ENCODE data around the gene SLC28A1. TPM values are rescaled to one million over a fixed set of nuclear protein-coding genes. Genes with fewer than 3 reads are reported as not detected.

The SLC28A1 gene
- total RNA-seq = not detected in 2 replicates

GRCh38 chr15:84883916-84884781 is at the start of gene SLC28A1:
TSS of gene SLC28A1 (plus strand) at chr15:84884662. CDS start at chr15:84887761, 3,099 bp downstream.

GRCh38 chr15:84981711-84982300 is 97.3 kb downstream of the SLC28A1 start, which contains the start of gene PDE8A:
TSS of gene PDE8A (plus strand) at chr15:84981856. CDS start at chr15:84982163, 307 bp downstream.

Small RNAs within 50 kb of the gene (small RNA-seq; reads per million reads assigned to genes)
- gene RF00402 = not detected
- not detected for gene RNU6-339P
- not detected for gene RNU6-796P

Other genes with a start within 250 kb of the SLC28A1 start
- 27.6 and 36.0 TPM in 2 replicates for gene WDR73, start 230.4 kb upstream of the SLC28A1 start, total RNA-seq
- 2.4 and 2.8 TPM in 2 replicates for gene NMB, start 226.5 kb upstream of the SLC28A1 start, total RNA-seq
- gene SEC11A, start 168.5 kb upstream of the SLC28A1 start, total RNA-seq = 128 and 145 TPM in 2 replicates
- gene ZNF592, start 136.1 kb upstream of the SLC28A1 start, total RNA-seq = 14.8 and 16.1 TPM in 2 replicates
- 0.12 and 0.32 TPM in 2 replicates for gene ALPK3, start 67.3 kb upstream of the SLC28A1 start, total RNA-seq
- 30.5 and 38.8 TPM in 2 replicates for gene PDE8A, start 97.2 kb downstream of the SLC28A1 start, total RNA-seq

Data from hair follicle dermal papilla cell (primary cell).